GM21526 (cell line): ENCODE data around the gene CNMD.

Source experiments
- ATAC-seq: cut with Tn5 transposase; IDR thresholded peaks from one replicate; pipeline ENCODE4 v1.9.1; 2021; ENCODE audit warnings: moderate library complexity; ENCODE audit not compliant: unreplicated experiment, low FRiP score

CNMD gene

GRCh38 chr13:52739468-52740071 is at the start of gene CNMD:
TSS of gene CNMD (minus strand) at chr13:52739820. CDS start at chr13:52739701, 119 bp downstream.
- no peak for ATAC-seq

- no peak for ATAC-seq
Measured at GRCh38 chr13:52788011-52788410, 48.4 kb upstream of the CNMD start.

- ATAC-seq, result no peak
Measured at GRCh38 chr13:52787235-52787634, 47.6 kb upstream of the CNMD start.

- no peak for ATAC-seq
Measured at GRCh38 chr13:52786766-52787165, 47.1 kb upstream of the CNMD start.

- ATAC-seq, result no peak
Measured at GRCh38 chr13:52785739-52786138, 46.1 kb upstream of the CNMD start.

GRCh38 chr13:52784591-52785340 is 45.1 kb upstream of the CNMD start:
- ATAC-seq, result no peak

GRCh38 chr13:52783943-52784342 is 44.3 kb upstream of the CNMD start:
- no peak for ATAC-seq

GRCh38 chr13:52782471-52783448 is 43.1 kb upstream of the CNMD start:
- ATAC-seq, result no peak

GRCh38 chr13:52780611-52781010 is 41.0 kb upstream of the CNMD start:
- no peak for ATAC-seq

- ATAC-seq, result no peak
Measured at GRCh38 chr13:52780092-52780491, 40.5 kb upstream of the CNMD start.

- no peak for ATAC-seq
Measured at GRCh38 chr13:52779103-52779502, 39.5 kb upstream of the CNMD start.

GRCh38 chr13:52776726-52777125 is 37.1 kb upstream of the CNMD start:
- no peak for ATAC-seq

GRCh38 chr13:52775511-52775910 is 35.9 kb upstream of the CNMD start:
- no peak for ATAC-seq

GRCh38 chr13:52767949-52768516 is 28.4 kb upstream of the CNMD start:
- ATAC-seq, result no peak

GRCh38 chr13:52765611-52766390 is 26.2 kb upstream of the CNMD start:
- no peak for ATAC-seq

- ATAC-seq, result no peak
Measured at GRCh38 chr13:52760077-52760476, 20.5 kb upstream of the CNMD start.

GRCh38 chr13:52758114-52758513 is 18.5 kb upstream of the CNMD start:
- ATAC-seq, result no peak

- no peak for ATAC-seq
Measured at GRCh38 chr13:52751196-52751595, 11.6 kb upstream of the CNMD start.

GRCh38 chr13:52750713-52751112 is 11.1 kb upstream of the CNMD start:
- no peak for ATAC-seq

- no peak for ATAC-seq
Measured at GRCh38 chr13:52749419-52749818, 9.8 kb upstream of the CNMD start.
